Ectodermal cell (in vitro differentiated cells): ENCODE measurements around the gene RRP8.

ENCODE experiments used
- H3K27ac ChIP-seq: 2 replicates; pipeline ENCODE4 v1.7.0; 2013; ENCODE audit warnings: mild to moderate bottlenecking, low read depth, low read length; ENCODE audit not compliant: insufficient read depth, poor library complexity, severe bottlenecking
- H3K27me3 ChIP-seq: 2 replicates; pipeline ENCODE4 v1.7.0; 2013; ENCODE audit warnings: mild to moderate bottlenecking, low read length; ENCODE audit not compliant: insufficient read depth, control insufficient read depth, poor library complexity, severe bottlenecking
- H3K36me3 ChIP-seq: one replicate; pipeline ENCODE4 v1.7.0; 2013; ENCODE audit warnings: low read length; ENCODE audit not compliant: control insufficient read depth, insufficient read depth
- H3K4me1 ChIP-seq: one replicate; pipeline ENCODE4 v1.7.0; 2013; ENCODE audit warnings: low read length; ENCODE audit not compliant: control insufficient read depth, insufficient read depth
- H3K4me3 ChIP-seq: 2 replicates; pipeline ENCODE4 v1.7.0; 2013; ENCODE audit warnings: low read depth, low read length, control low read depth; ENCODE audit not compliant: insufficient read depth
- H3K9me3 ChIP-seq: 2 replicates; pipeline ENCODE4 v1.7.0; 2013; ENCODE audit warnings: mild to moderate bottlenecking, low read length, moderate library complexity; ENCODE audit not compliant: control insufficient read depth
- WGBS, 2 experiments: methylation state at CpG; one replicate each; pipeline ENCODE4 v1.1.7; 2013; ENCODE audit warnings: missing lambda C conversion rate in 2 of 2; 5-methylcytosine and 5-hydroxymethylcytosine counted together

The RRP8 gene

GRCh38 chr11:6579681-6580080, 23.7 kb downstream of the RRP8 start:
- Histone ChIP-seq H3K9me3 (no peaks in the 10 kb centered on the region), H3K27ac (no peak overlapping the region), H3K4me1 (no peaks in the 10 kb centered on the region), H3K27me3 (no peaks in the 10 kb centered on the region), H3K36me3 (no peaks in the 10 kb centered on the region), H3K4me3 (no peak overlapping the region)
- 88 to 93% methylated on average over 2 of the region's 2 CpGs for WGBS, 2 experiments

- Histone ChIP-seq H3K4me1 (no peaks in the 10 kb centered on the region), H3K27ac (no peak overlapping the region), H3K9me3 (no peaks in the 10 kb centered on the region), H3K4me3 (no peak overlapping the region), H3K27me3 (no peaks in the 10 kb centered on the region), H3K36me3 (no peaks in the 10 kb centered on the region)
- 80 to 93% methylated on average over 1 of the region's 1 CpG for WGBS, 2 experiments
Measured at GRCh38 chr11:6578134-6578533, 25.3 kb downstream of the RRP8 start.

GRCh38 chr11:6576471-6577373, 26.7 kb downstream of the RRP8 start:
- H3K9me3 ChIP-seq, result no peaks in the 10 kb centered on the region
- no peaks in the 10 kb centered on the region for H3K36me3 ChIP-seq
- no peak overlapping the region for H3K4me3 ChIP-seq
- WGBS, 2 experiments, result 80 to 89% methylated on average over 5 to 6 of the region's 6 CpGs
- no peaks in the 10 kb centered on the region for H3K4me1 ChIP-seq
- no peak overlapping the region for H3K27ac ChIP-seq
- H3K27me3 ChIP-seq, result no peaks in the 10 kb centered on the region

- Histone ChIP-seq H3K27me3 (no peaks in the 10 kb centered on the region), H3K4me3 (no peak overlapping the region), H3K9me3 (no peaks in the 10 kb centered on the region), H3K27ac (no peak overlapping the region), H3K4me1 (no peaks in the 10 kb centered on the region), H3K36me3 (no peaks in the 10 kb centered on the region)
- 94 to 96% methylated on average over 6 of the region's 6 CpGs for WGBS, 2 experiments
Measured at GRCh38 chr11:6574816-6575715, 28.4 kb downstream of the RRP8 start.

- Histone ChIP-seq H3K27ac (no peak overlapping the region), H3K27me3 (no peaks in the 10 kb centered on the region), H3K36me3 (no peaks in the 10 kb centered on the region), H3K4me3 (no peak overlapping the region), H3K9me3 (no peaks in the 10 kb centered on the region), H3K4me1 (peaks cover 5% of the 10 kb centered on the region)
- 94 to 97% methylated on average over 2 of the region's 2 CpGs for WGBS, 2 experiments
Measured at GRCh38 chr11:6572215-6572614, 31.2 kb downstream of the RRP8 start.

- Histone ChIP-seq H3K27ac (no peak overlapping the region), H3K4me3 (no peak overlapping the region), H3K36me3 (no peaks in the 10 kb centered on the region), H3K9me3 (no peaks in the 10 kb centered on the region), H3K27me3 (no peaks in the 10 kb centered on the region), H3K4me1 (peaks cover 5% of the 10 kb centered on the region)
- WGBS, 2 experiments, result 92 to 93% methylated on average over 22 of the region's 22 CpGs
Measured at GRCh38 chr11:6571434-6572008, 31.9 kb downstream of the RRP8 start.

- Histone ChIP-seq H3K4me1 (peaks cover 5% of the 10 kb centered on the region), H3K36me3 (no peaks in the 10 kb centered on the region), H3K9me3 (no peaks in the 10 kb centered on the region), H3K27me3 (no peaks in the 10 kb centered on the region), H3K4me3 (no peak overlapping the region), H3K27ac (no peak overlapping the region)
- WGBS, 2 experiments, result 96% methylated on average over 62 of the region's 62 CpGs
Measured at GRCh38 chr11:6570691-6571427, 32.6 kb downstream of the RRP8 start.

GRCh38 chr11:6569706-6570105, 33.7 kb downstream of the RRP8 start:
- H3K36me3 ChIP-seq, result no peaks in the 10 kb centered on the region
- H3K27ac ChIP-seq, result no peak overlapping the region
- no peaks in the 10 kb centered on the region for H3K9me3 ChIP-seq
- H3K4me3 ChIP-seq, result no peak overlapping the region
- H3K4me1 ChIP-seq, result peaks cover 5% of the 10 kb centered on the region
- H3K27me3 ChIP-seq, result no peaks in the 10 kb centered on the region
- WGBS, 2 experiments, result 84 to 85% methylated on average over 5 of the region's 5 CpGs

GRCh38 chr11:6568191-6568918, 35.1 kb downstream of the RRP8 start:
- Histone ChIP-seq H3K4me3 (no peak overlapping the region), H3K4me1 (peaks cover 5% of the 10 kb centered on the region), H3K9me3 (no peaks in the 10 kb centered on the region), H3K27me3 (no peaks in the 10 kb centered on the region), H3K27ac (no peak overlapping the region), H3K36me3 (no peaks in the 10 kb centered on the region)
- WGBS, 2 experiments, result 79 to 81% methylated on average over 4 of the region's 4 CpGs
